C4-2B (cell line): ENCODE data around the gene TRAK1.
"Not testable (repeated sequence)": the region's sequence is repeated elsewhere in the genome, so short reads cannot be mapped to it uniquely, and the experiment has no call there.

Experiments used
- H3K27ac ChIP-seq: fragments of 450-650 bp; 2 replicates; pipeline ENCODE4 v1.5.1; 2017
- ZFX ChIP-seq: fragments of 450-650 bp; IDR thresholded peaks from 2 replicates; pipeline ENCODE4 v1.6.1; 2017
- TF ChIP-seq, protein P1 (sequence below): fragments of 450-650 bp; conservative IDR thresholded peaks from 2 replicates; pipeline ENCODE4 v1.5.1; 2017; ENCODE audit warnings: mild to moderate bottlenecking

The TRAK1 gene, protein sequence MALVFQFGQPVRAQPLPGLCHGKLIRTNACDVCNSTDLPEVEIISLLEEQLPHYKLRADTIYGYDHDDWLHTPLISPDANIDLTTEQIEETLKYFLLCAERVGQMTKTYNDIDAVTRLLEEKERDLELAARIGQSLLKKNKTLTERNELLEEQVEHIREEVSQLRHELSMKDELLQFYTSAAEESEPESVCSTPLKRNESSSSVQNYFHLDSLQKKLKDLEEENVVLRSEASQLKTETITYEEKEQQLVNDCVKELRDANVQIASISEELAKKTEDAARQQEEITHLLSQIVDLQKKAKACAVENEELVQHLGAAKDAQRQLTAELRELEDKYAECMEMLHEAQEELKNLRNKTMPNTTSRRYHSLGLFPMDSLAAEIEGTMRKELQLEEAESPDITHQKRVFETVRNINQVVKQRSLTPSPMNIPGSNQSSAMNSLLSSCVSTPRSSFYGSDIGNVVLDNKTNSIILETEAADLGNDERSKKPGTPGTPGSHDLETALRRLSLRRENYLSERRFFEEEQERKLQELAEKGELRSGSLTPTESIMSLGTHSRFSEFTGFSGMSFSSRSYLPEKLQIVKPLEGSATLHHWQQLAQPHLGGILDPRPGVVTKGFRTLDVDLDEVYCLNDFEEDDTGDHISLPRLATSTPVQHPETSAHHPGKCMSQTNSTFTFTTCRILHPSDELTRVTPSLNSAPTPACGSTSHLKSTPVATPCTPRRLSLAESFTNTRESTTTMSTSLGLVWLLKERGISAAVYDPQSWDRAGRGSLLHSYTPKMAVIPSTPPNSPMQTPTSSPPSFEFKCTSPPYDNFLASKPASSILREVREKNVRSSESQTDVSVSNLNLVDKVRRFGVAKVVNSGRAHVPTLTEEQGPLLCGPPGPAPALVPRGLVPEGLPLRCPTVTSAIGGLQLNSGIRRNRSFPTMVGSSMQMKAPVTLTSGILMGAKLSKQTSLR

DNA sequence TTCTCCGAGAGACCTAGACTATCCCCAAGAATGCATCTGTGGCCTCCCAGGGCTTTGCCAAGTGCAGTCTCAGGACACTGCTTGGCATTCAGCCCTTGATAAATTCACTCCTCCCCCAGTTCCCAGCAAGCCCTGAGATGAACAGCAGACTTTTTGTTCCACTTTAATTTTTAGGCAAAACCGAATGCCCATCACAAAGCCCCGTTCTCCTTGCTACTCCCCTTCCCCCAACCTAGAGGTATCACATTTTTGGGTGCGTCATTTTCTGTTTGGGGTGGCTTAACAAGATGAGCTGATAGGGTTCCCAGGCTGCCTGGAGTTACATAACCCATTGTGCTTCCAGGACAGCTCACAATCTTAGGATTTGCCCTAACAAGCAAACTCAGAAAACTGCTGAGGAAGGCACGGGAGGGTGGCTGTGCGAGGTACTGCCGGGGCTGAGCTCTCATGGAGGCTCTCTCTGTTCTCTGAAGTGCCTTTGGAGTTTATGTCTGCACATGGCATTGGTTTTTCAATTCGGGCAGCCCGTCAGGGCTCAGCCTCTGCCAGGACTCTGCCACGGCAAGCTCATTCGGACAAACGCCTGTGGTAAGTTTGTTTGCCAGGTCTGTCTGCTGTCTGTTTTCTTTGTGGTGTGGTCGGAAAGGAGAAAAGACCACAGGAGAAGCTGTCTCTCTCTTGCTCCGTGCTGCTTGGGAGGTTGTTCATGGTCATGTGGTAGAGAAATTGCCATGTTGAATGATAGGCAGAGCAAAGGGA, at the start of gene TRAK1:
TRAK1 (plus strand) TSS at position 385 of the 759 bp plus-strand sequence; CDS start at position 498, 113 bp downstream.
- H3K27ac ChIP-seq: no peak within 1 kb of the TSS
- TF ChIP-seq, protein P1, sequence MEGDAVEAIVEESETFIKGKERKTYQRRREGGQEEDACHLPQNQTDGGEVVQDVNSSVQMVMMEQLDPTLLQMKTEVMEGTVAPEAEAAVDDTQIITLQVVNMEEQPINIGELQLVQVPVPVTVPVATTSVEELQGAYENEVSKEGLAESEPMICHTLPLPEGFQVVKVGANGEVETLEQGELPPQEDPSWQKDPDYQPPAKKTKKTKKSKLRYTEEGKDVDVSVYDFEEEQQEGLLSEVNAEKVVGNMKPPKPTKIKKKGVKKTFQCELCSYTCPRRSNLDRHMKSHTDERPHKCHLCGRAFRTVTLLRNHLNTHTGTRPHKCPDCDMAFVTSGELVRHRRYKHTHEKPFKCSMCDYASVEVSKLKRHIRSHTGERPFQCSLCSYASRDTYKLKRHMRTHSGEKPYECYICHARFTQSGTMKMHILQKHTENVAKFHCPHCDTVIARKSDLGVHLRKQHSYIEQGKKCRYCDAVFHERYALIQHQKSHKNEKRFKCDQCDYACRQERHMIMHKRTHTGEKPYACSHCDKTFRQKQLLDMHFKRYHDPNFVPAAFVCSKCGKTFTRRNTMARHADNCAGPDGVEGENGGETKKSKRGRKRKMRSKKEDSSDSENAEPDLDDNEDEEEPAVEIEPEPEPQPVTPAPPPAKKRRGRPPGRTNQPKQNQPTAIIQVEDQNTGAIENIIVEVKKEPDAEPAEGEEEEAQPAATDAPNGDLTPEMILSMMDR: no peak
- no peak for TF ChIP-seq ZFX

DNA sequence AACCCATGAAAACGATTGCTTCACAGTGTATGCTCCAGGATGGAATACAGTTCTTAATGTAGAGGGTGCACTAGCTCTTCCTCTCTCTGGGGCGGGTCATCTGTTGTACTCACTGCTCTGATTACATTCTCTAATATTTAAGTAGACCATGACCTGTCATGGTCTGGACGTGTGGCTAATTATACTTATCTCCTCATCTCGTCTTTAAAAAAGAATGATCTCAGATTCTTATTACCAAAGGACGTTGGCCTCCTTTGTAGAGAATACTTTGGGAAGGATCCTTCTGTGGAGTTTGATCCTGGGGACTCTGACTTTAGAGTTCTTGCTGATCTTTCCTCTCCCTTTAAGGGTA, 48.4 kb upstream of the TRAK1 start:
- no peak for TF ChIP-seq ZFX
- TF ChIP-seq, protein P1: no peak
- no peak overlapping the region for H3K27ac ChIP-seq

DNA sequence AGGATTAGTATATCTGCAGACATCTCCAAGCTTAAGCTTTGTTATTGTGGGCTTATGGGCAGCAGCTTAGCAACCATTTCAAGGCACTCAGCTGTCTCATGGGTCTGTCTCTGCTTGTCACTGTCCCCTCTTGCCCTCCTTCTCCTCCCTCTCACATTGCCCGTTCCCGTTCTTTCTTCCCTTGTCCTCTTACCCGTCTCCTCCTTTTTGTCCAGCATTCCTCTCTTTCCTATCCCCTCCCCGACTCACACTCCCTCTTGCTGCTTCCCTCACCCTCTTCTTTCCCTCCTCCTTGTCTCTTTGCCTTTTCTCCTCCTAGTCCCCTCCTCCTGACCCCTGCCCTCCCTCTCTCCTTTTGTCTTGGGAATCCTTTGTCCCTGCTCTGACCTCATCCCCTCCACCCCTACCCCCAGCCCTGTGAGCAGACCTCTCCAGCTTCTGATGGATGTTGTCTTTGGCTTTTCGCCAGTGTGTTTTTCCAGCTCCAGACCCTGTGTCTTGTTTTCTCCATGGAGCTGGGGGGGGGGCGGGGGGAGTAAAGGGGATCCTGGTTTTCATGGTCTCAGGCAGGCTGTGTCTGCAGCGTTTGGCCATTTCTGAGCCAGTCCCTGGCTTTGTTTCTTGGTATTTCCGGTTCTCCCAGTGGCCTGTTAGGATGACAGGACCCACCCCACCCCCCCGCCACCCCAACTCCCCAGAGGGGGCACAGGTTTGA, 47.9 kb upstream of the TRAK1 start:
- peak overlapping the region; percentile 36; the same call in 1 of the 2 replicates for H3K27ac ChIP-seq

DNA sequence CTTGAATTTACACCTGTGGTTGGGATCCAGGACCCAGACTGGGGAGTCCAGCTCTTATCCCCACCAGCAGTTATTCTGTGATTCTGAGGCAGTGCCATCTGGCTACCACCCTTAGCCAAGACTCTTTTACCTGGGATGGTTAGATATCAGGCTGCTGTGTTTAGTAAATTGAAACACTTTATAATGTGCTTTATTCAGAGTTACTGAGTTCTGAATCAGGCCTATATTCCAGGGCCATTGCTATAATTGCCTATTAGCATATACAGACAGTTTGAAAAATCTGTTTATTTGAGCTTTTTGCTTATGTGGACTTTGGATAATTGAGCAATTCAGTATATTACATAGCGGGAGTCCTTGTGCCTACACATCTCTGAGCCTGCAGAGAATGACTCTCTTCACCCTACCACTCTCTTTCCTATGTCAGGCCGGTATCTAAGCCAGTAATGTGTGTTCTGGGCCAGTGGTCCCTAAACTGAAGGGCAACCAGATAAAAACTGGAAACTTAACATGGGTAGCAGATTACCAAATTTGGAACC, 45.4 kb upstream of the TRAK1 start:
- no peak for TF ChIP-seq ZFX
- TF ChIP-seq, protein P1: no peak

More for the DNA sequence above, 47.9 kb upstream of the TRAK1 start:
- no peak for TF ChIP-seq ZFX
- TF ChIP-seq, protein P1: no peak

DNA sequence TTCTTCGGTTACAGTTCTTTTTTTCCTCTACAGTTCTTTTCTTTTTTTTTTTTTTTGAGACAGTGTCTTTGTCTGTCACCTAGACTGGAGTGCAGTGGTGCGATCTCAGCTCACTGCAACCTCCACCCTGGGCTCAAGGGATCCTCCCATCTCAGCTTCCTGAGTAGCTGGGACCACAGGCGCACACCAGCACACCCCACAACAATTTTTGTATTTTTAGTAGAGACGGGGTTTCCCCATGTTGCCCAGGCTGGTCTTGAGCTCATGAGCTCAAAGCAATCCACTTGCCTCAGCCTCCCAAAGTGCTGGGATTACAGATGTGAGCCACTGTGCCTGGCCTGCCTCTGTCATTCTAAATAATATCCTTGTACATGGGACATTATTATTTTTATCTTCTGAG, 42.6 kb upstream of the TRAK1 start:
- not testable (repeated sequence) for H3K27ac ChIP-seq

More for the DNA sequence above, 45.4 kb upstream of the TRAK1 start:
- H3K27ac ChIP-seq: no peak overlapping the region

DNA sequence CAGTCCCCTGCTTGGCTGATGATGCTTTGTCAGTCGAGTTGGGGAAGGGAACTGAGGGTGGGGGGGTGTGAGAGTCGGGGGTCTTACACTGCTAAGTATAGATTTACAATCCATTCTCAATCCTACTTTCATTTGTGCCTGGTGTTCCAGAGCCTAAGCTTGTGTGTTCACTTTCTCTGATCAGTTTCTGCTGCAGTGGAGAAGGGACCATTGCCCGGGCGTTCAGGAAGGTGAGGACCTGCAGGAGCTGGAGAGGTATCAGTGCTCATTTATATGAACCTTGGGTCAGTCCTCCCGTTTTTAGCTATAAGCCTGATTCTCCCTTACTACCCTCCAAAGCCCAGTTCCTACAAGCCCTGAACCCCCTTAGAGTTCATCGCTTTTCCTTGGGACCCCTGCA, 41.0 kb upstream of the TRAK1 start:
- TF ChIP-seq, protein P1: no peak
- no peak for TF ChIP-seq ZFX
- no peak overlapping the region for H3K27ac ChIP-seq
